Esophagus muscularis mucosa (tissue), 4 donors: Measurements from ENCODE around the gene SEMA6D.

Experiments used
- EP300 ChIP-seq: sonication (generic); formaldehyde crosslinking; IDR thresholded peaks from one replicate; pipeline ENCODE4 v1.6.1; 2017; ENCODE audit warnings: antibody characterized with exemption
- POLR2AphosphoS5 ChIP-seq, 2 donors: sonication (generic); formaldehyde crosslinking; IDR thresholded peaks; one replicate each; pipeline ENCODE4 v1.6.1; 2017; ENCODE audit warnings: antibody characterized with exemption in 2 of 2
- TF ChIP-seq, protein P1 (sequence below), 3 experiments: fragments of 200-600 bp in 2 of 3; fragments of 450-650 bp in 1 of 3; sonication (generic) in 2 of 3; IDR thresholded peaks; one replicate each; pipeline ENCODE4 v1.5.1; 2017 to 2019; ENCODE audit warnings: antibody characterized with exemption in 3 of 3, mild to moderate bottlenecking in 2 of 3, moderate library complexity in 1 of 3

DNA sequence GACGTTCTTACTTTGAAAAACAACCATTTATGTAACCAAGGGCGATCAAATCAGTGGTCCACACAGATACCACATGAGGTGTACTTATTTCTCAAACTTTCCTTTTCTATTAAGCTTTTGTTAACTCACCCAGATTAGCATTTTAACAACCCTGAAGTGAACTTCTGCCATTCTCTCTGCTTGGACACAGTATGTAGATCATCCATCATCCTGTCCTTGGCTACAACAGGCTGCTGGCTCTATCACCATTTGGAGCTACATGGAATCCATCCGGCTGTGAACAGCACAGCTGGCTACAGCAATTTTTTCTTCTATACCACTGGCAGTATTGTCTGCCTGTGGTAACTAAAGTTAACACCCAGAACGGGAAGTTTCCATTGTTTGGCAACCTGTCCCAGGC is 4.4 kb downstream of the SEMA6D start:
- TF ChIP-seq, protein P1, sequence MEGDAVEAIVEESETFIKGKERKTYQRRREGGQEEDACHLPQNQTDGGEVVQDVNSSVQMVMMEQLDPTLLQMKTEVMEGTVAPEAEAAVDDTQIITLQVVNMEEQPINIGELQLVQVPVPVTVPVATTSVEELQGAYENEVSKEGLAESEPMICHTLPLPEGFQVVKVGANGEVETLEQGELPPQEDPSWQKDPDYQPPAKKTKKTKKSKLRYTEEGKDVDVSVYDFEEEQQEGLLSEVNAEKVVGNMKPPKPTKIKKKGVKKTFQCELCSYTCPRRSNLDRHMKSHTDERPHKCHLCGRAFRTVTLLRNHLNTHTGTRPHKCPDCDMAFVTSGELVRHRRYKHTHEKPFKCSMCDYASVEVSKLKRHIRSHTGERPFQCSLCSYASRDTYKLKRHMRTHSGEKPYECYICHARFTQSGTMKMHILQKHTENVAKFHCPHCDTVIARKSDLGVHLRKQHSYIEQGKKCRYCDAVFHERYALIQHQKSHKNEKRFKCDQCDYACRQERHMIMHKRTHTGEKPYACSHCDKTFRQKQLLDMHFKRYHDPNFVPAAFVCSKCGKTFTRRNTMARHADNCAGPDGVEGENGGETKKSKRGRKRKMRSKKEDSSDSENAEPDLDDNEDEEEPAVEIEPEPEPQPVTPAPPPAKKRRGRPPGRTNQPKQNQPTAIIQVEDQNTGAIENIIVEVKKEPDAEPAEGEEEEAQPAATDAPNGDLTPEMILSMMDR (IDR thresholded peaks at IDR 0.05) = no peak
- no peak for TF ChIP-seq POLR2AphosphoS5 (IDR thresholded peaks at IDR 0.05)
- no peak for TF ChIP-seq EP300
